ENCODE measurements around the gene PTPN11.
"Not testable (repeated sequence)": the region's sequence is repeated elsewhere in the genome, so short reads cannot be mapped to it uniquely, and the experiment has no call there.

PTPN11 gene

GRCh38 chr12:112418608-112419296, at the start of gene PTPN11:
PTPN11 (plus strand) TSS chr12:112418947; CDS start chr12:112419112, 165 bp downstream.
- in situ Hi-C loops (cut with MboI; ENCODE audit: low sequenced_read_pairs): no loop called here

GRCh38 chr12:112370199-112370598, 48.5 kb upstream of the PTPN11 start:
- in situ Hi-C loops (cut with MboI; ENCODE audit: low sequenced_read_pairs): no loop called here

GRCh38 chr12:112370868-112371510, 47.8 kb upstream of the PTPN11 start:
- in situ Hi-C loops (cut with MboI; ENCODE audit: low sequenced_read_pairs): no loop called here

GRCh38 chr12:112374166-112374740, 44.5 kb upstream of the PTPN11 start:
- in situ Hi-C loops (cut with MboI; ENCODE audit: low sequenced_read_pairs): no loop called here

- in situ Hi-C loops (cut with MboI; ENCODE audit: low sequenced_read_pairs): no loop called here
Observed at GRCh38 chr12:112375105-112375504, 43.6 kb upstream of the PTPN11 start.

GRCh38 chr12:112380663-112381405, 37.9 kb upstream of the PTPN11 start:
- in situ Hi-C loops (cut with MboI; ENCODE audit: low sequenced_read_pairs): loop anchor here (10.0 kb wide), 2 partner anchors 426 to 556 kb away; no protein-coding TSS in a partner anchor

- in situ Hi-C loops (cut with MboI; ENCODE audit: low sequenced_read_pairs): loop anchor here (10.0 kb wide), 2 partner anchors 427 to 557 kb away; no protein-coding TSS in a partner anchor
Observed at GRCh38 chr12:112381406-112381882, 37.3 kb upstream of the PTPN11 start.

- in situ Hi-C loops (cut with MboI; ENCODE audit: low sequenced_read_pairs): loop anchor here (10.0 kb wide), 2 partner anchors 427 to 557 kb away; no protein-coding TSS in a partner anchor
Observed at GRCh38 chr12:112381883-112382796, 36.6 kb upstream of the PTPN11 start, which contains the start of gene HECTD4. HECTD4 (minus strand) TSS chr12:112382431; CDS start chr12:112382128, 303 bp downstream.

GRCh38 chr12:112382866-112383265, 35.9 kb upstream of the PTPN11 start:
- in situ Hi-C loops (cut with MboI; ENCODE audit: low sequenced_read_pairs): loop anchor here (10.0 kb wide), 2 partner anchors 428 to 558 kb away; no protein-coding TSS in a partner anchor

GRCh38 chr12:112386726-112387125, 32.0 kb upstream of the PTPN11 start:
- in situ Hi-C loops (cut with MboI; ENCODE audit: low sequenced_read_pairs): loop anchor here (10.0 kb wide), 2 partner anchors 432 to 562 kb away; no protein-coding TSS in a partner anchor

GRCh38 chr12:112389228-112389627, 29.5 kb upstream of the PTPN11 start:
- in situ Hi-C loops (cut with MboI; ENCODE audit: low sequenced_read_pairs): loop anchor here (10.0 kb wide), 2 partner anchors 434 to 564 kb away; no protein-coding TSS in a partner anchor

- in situ Hi-C loops (cut with MboI; ENCODE audit: low sequenced_read_pairs): loop anchor here (10.0 kb wide), 2 partner anchors 435 to 565 kb away; no protein-coding TSS in a partner anchor
Observed at GRCh38 chr12:112389922-112390654, 28.7 kb upstream of the PTPN11 start.

GRCh38 chr12:112393328-112393727, 25.4 kb upstream of the PTPN11 start:
- in situ Hi-C loops (cut with MboI; ENCODE audit: low sequenced_read_pairs): no loop called here

GRCh38 chr12:112401054-112401453, 17.7 kb upstream of the PTPN11 start:
- in situ Hi-C loops (cut with MboI; ENCODE audit: low sequenced_read_pairs): no loop called here

- in situ Hi-C loops (cut with MboI; ENCODE audit: low sequenced_read_pairs): no loop called here
Observed at GRCh38 chr12:112401903-112402498, 16.7 kb upstream of the PTPN11 start.

- in situ Hi-C loops (cut with MboI; ENCODE audit: low sequenced_read_pairs): no loop called here
Observed at GRCh38 chr12:112406519-112407488, 11.9 kb upstream of the PTPN11 start.

- in situ Hi-C loops (cut with MboI; ENCODE audit: low sequenced_read_pairs): not testable (repeated sequence)
Observed at GRCh38 chr12:112407683-112408082, 11.1 kb upstream of the PTPN11 start.
